Measurements from ENCODE around the gene LMF1. TPM values are rescaled to one million over a fixed set of nuclear protein-coding genes. Genes with fewer than 3 reads are reported as not detected.

The LMF1 gene
- polyA plus RNA-seq, 1 donor from 2014 or later, result 16.2 TPM

DNA sequence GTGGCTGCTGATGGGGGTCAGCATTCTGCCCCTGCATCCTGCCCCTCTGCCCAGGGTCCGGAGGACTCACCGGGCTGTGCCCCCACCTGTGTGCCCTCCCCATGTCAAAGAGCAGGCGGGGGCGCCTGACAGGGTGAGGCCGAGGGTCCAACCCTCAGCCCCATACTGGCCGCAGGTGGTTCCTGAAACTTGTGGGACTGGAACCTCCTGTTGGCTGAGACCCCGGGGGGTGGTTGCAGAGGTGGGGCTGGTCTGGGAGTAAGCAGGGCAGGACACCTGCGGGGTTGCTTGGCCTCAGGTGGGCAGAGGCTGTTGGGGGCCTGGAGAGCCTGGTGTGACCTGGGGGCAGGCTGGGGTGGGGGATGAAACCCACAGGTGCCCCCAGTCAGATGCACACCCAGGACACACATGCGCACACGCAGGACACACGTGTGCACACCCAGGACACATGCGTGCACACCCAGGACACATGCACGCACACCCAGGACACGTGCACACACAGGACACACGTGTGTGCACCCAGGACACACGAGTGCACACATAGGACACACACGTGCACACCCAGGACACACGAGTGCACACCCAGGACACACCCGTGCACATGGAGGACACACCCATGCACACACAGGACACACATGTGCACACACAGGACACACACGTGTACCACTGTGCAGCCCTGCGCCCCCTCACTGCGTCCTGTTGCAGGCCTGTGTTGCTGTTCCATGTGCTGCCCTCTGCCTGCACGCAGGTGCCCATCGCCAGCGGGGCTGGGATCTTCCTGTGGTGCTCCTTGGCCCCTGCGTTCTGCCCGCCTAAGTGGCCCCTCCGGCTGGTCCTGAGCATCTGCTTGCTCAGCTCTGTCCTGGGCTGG, 42.2 kb upstream of the LMF1 start:
- Histone ChIP-seq H3K79me2 (replicated peaks; ENCODE audit: insufficient read depth, low read length) (no peaks in the 10 kb centered on the region), H4K20me1 (ENCODE audit: insufficient read depth) (no peaks in the 10 kb centered on the region), H3K9me3 (ENCODE audit: low read length) (no peaks in the 10 kb centered on the region), H2AFZ (ENCODE audit: low read depth, low read length) (no peak overlapping the region), H3K27ac (ENCODE audit: low read length) (no peak overlapping the region), H3K9me2 (ENCODE audit: insufficient read depth, low read length) (no peaks in the 10 kb centered on the region), H3F3A (ENCODE audit: insufficient read depth, low read length, poor library complexity, severe bottlenecking) (no peaks in the 10 kb centered on the region), H3K9ac (ENCODE audit: low read length) (no peak overlapping the region), H3K4me2 (ENCODE audit: low read length) (no peak overlapping the region), H3K4me3 (ENCODE audit: low read length) (no peak overlapping the region), H3K27me3 (ENCODE audit: insufficient read depth, low read depth, low read length) (no peaks in the 10 kb centered on the region), H3K36me3 (ENCODE audit: insufficient read depth, low read length) (no peaks in the 10 kb centered on the region)
- TF ChIP-seq, protein P1, sequence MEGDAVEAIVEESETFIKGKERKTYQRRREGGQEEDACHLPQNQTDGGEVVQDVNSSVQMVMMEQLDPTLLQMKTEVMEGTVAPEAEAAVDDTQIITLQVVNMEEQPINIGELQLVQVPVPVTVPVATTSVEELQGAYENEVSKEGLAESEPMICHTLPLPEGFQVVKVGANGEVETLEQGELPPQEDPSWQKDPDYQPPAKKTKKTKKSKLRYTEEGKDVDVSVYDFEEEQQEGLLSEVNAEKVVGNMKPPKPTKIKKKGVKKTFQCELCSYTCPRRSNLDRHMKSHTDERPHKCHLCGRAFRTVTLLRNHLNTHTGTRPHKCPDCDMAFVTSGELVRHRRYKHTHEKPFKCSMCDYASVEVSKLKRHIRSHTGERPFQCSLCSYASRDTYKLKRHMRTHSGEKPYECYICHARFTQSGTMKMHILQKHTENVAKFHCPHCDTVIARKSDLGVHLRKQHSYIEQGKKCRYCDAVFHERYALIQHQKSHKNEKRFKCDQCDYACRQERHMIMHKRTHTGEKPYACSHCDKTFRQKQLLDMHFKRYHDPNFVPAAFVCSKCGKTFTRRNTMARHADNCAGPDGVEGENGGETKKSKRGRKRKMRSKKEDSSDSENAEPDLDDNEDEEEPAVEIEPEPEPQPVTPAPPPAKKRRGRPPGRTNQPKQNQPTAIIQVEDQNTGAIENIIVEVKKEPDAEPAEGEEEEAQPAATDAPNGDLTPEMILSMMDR (IDR thresholded peaks at IDR 0.05; ENCODE audit: poor library complexity, severe bottlenecking), result no peak
- TF ChIP-seq SMC3 (conservative IDR thresholded peaks at IDR 0.05; ENCODE audit: poor library complexity), result no peak
- TF ChIP-seq, protein P2, sequence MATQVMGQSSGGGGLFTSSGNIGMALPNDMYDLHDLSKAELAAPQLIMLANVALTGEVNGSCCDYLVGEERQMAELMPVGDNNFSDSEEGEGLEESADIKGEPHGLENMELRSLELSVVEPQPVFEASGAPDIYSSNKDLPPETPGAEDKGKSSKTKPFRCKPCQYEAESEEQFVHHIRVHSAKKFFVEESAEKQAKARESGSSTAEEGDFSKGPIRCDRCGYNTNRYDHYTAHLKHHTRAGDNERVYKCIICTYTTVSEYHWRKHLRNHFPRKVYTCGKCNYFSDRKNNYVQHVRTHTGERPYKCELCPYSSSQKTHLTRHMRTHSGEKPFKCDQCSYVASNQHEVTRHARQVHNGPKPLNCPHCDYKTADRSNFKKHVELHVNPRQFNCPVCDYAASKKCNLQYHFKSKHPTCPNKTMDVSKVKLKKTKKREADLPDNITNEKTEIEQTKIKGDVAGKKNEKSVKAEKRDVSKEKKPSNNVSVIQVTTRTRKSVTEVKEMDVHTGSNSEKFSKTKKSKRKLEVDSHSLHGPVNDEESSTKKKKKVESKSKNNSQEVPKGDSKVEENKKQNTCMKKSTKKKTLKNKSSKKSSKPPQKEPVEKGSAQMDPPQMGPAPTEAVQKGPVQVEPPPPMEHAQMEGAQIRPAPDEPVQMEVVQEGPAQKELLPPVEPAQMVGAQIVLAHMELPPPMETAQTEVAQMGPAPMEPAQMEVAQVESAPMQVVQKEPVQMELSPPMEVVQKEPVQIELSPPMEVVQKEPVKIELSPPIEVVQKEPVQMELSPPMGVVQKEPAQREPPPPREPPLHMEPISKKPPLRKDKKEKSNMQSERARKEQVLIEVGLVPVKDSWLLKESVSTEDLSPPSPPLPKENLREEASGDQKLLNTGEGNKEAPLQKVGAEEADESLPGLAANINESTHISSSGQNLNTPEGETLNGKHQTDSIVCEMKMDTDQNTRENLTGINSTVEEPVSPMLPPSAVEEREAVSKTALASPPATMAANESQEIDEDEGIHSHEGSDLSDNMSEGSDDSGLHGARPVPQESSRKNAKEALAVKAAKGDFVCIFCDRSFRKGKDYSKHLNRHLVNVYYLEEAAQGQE (IDR thresholded peaks at IDR 0.05; ENCODE audit: borderline replicate concordance), result no peak
- TF ChIP-seq MXI1 (conservative IDR thresholded peaks at IDR 0.05; ENCODE audit: poor library complexity, severe bottlenecking), result no peak
- TF ChIP-seq EZH2 (IDR thresholded peaks at IDR 0.05; ENCODE audit: borderline replicate concordance, insufficient read depth, low read length, poor library complexity, severe bottlenecking), result no peak
- no peak for TF ChIP-seq TAF1 (IDR thresholded peaks at IDR 0.05; ENCODE audit: low read depth)
- no peak for TF ChIP-seq RAD21 (conservative IDR thresholded peaks at IDR 0.05)
- TF ChIP-seq EP300 (conservative IDR thresholded peaks at IDR 0.05; ENCODE audit: poor library complexity, severe bottlenecking), result no peak
- no peak for TF ChIP-seq POLR2AphosphoS5 (IDR thresholded peaks at IDR 0.05)

DNA sequence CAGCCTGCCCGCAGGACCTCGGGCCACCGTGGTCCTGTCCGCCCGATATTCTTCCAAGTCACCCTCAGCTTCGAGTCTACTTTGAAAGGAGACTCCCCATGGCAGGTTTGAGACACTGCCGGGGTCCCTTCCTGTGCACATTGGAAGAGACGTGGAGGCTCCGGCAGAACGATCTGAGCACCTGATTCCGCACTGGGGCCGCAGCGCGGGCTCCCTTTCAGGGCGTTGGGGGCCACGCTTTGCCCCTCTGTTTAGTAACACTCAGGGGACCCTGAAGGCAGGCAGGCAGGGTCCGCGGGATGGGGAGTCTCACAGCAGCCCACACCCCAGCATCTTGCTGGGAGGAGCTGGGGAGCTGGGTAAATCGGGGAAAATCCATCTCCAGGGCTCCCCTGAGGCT, 41.4 kb upstream of the LMF1 start:
- Histone ChIP-seq H3F3A (ENCODE audit: insufficient read depth, low read length, poor library complexity, severe bottlenecking) (no peaks in the 10 kb centered on the region), H3K4me3 (ENCODE audit: low read length) (no peak overlapping the region), H3K9ac (ENCODE audit: low read length) (no peak overlapping the region), H3K27ac (ENCODE audit: low read length) (no peak overlapping the region), H2AFZ (ENCODE audit: low read depth, low read length) (no peak overlapping the region), H3K27me3 (ENCODE audit: insufficient read depth, low read depth, low read length) (no peaks in the 10 kb centered on the region), H3K36me3 (ENCODE audit: insufficient read depth, low read length) (no peaks in the 10 kb centered on the region), H3K9me2 (ENCODE audit: insufficient read depth, low read length) (no peaks in the 10 kb centered on the region), H4K20me1 (ENCODE audit: insufficient read depth) (no peaks in the 10 kb centered on the region), H3K9me3 (ENCODE audit: low read length) (no peaks in the 10 kb centered on the region), H3K79me2 (replicated peaks; ENCODE audit: insufficient read depth, low read length) (no peaks in the 10 kb centered on the region), H3K4me2 (ENCODE audit: low read length) (no peak overlapping the region)
- TF ChIP-seq MXI1 (conservative IDR thresholded peaks at IDR 0.05; ENCODE audit: poor library complexity, severe bottlenecking) (no peak), EZH2 (IDR thresholded peaks at IDR 0.05; ENCODE audit: borderline replicate concordance, insufficient read depth, low read length, poor library complexity, severe bottlenecking) (no peak), SMC3 (conservative IDR thresholded peaks at IDR 0.05; ENCODE audit: poor library complexity) (no peak), TAF1 (IDR thresholded peaks at IDR 0.05; ENCODE audit: low read depth) (no peak), RAD21 (conservative IDR thresholded peaks at IDR 0.05) (no peak), POLR2AphosphoS5 (IDR thresholded peaks at IDR 0.05) (no peak), EP300 (conservative IDR thresholded peaks at IDR 0.05; ENCODE audit: poor library complexity, severe bottlenecking) (no peak)
- TF ChIP-seq, protein P1 (IDR thresholded peaks at IDR 0.05; ENCODE audit: poor library complexity, severe bottlenecking), result no peak
- TF ChIP-seq, protein P2 (IDR thresholded peaks at IDR 0.05; ENCODE audit: borderline replicate concordance), result no peak

Data from neural cell (in vitro differentiated cells).